HUES6 (cell line): ENCODE measurements around the gene ZFP64.
A peak's percentile ranks its signal among the peaks of the same experiment; 100 is the strongest.
"Not testable (repeated sequence)": the region's sequence is repeated elsewhere in the genome, so short reads cannot be mapped to it uniquely, and the experiment has no call there.

ENCODE experiments used
- H3K27ac ChIP-seq: 2 replicates; pipeline ENCODE4 v1.7.0; 2013; ENCODE audit warnings: low read depth, mild to moderate bottlenecking, low read length, inconsistent platforms
- H3K27me3 ChIP-seq: 2 replicates; pipeline ENCODE4 v1.6.1; 2013; ENCODE audit warnings: low read length; ENCODE audit not compliant: control insufficient read depth, insufficient read depth
- H3K36me3 ChIP-seq: 2 replicates; pipeline ENCODE4 v1.6.1; 2013; ENCODE audit warnings: low read length; ENCODE audit not compliant: control insufficient read depth, insufficient read depth
- H3K4me1 ChIP-seq: 2 replicates; pipeline ENCODE4 v1.6.1; 2013; ENCODE audit warnings: low read length; ENCODE audit not compliant: control insufficient read depth, insufficient read depth
- H3K4me3 ChIP-seq: 2 replicates; pipeline ENCODE4 v1.5.1; 2013; ENCODE audit warnings: low read depth, low read length
- H3K9ac ChIP-seq: one replicate; pipeline ENCODE4 v1.6.1; 2013; ENCODE audit warnings: mild to moderate bottlenecking, low read length
- H3K9me3 ChIP-seq: 2 replicates; pipeline ENCODE4 v1.6.1; 2013; ENCODE audit warnings: low read depth, low read length; ENCODE audit not compliant: control insufficient read depth, insufficient read depth

The ZFP64 gene

DNA sequence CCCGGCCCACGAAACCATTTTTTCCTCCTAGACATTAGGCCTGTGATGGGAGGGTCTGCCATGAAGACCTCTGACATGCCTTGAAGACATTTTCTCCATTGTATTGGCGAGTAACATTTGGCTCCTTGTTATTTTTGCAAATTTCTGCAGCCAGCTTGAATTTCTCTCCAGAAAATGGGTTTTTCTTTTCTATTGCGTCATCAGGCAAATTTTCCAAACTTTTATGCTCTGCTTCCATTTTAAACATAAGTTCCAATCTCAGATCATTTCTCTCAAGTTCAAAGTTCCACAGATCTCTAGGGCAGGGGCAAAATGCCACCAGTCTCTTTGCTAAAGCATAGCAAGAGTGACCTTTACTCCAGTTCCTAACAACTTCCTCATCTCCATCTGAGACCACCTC is 29.8 kb upstream of the ZFP64 start:
- H3K9ac ChIP-seq, H3K27me3 ChIP-seq, H3K4me3 ChIP-seq, H3K36me3 ChIP-seq, H3K4me1 ChIP-seq, H3K27ac ChIP-seq: not testable (repeated sequence)
- peaks cover 26% of the 10 kb centered on the region for H3K9me3 ChIP-seq

DNA sequence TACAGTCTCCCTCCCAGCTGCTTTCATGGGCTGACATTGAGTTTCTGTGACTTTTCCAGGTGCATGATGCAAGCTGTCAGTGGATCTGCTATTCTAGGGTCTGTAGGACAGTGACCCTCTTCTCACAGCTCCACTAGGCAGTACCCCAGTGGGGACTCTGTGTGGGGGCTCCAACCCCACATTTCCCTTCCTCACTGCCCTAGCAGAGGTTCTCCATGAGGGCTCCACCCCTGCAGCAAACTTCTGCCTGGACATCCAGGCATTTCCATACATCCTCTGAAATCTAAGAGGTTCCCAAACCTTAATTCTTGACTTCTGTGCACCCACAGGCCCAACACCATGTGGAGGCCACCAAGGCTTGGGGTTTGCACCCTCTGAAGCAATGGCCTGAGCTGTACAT is 29.3 kb upstream of the ZFP64 start:
- not testable (repeated sequence) for H3K9ac ChIP-seq, H3K27me3 ChIP-seq, H3K36me3 ChIP-seq, H3K4me1 ChIP-seq, H3K27ac ChIP-seq, H3K4me3 ChIP-seq
- peaks cover 26% of the 10 kb centered on the region for H3K9me3 ChIP-seq

DNA sequence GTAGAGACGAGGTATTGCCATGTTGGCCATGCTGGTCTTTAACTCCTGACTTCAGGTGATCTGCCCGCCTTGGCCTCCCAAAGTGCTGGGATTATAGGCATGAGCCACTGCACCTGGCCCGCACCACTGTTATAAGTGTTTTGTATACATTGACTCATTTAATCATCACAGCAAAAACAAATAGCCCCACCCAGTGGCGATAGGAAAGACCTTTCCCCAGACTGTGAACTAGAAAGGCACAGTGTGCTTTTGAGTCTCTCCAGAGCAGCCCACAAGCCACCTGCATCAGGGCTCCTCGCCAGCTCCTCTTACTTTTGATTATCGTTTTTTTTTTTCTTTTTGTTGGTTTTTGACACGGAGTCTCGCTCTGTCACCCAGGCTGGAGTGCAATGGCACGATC is 27.9 kb upstream of the ZFP64 start:
- H3K36me3 ChIP-seq = no peaks in the 10 kb centered on the region
- no peak overlapping the region for H3K27ac ChIP-seq

DNA sequence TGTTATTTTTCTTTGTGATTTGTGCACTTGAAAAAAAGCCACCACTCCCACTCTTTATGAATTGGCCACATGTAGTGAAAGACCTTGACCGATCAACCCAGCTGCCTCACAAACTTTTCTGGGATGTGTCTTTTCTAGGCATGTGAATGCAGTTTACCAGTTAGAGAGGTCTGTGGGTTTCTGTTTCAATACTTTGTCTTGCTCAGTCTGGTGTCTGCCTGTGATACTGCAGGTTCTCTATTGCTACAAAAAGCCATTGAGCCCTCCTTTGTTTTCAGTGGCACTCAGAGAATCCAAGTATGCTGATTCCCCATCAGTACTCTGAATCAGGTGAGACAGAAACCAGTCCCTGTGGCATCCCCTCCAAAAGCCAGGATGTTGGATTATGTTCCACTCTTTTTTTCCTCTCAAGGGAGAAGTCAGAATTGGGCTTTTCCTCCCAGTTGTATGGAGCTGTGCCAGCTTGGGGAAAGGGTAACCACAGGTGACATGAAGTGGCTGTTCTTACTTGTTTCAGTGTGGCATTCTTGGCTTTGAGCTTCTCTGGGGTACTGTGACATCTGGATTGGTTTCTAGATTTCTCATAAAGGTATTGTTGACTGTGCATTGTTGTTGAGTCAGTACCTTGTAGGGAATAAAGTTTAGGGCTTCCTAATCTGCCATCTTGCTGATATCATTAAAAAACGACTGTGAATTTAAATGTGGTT is 26.3 kb upstream of the ZFP64 start:
- H3K4me1 ChIP-seq = no peaks in the 10 kb centered on the region
- no peak overlapping the region for H3K9ac ChIP-seq
- no peaks in the 10 kb centered on the region for H3K27me3 ChIP-seq
- H3K36me3 ChIP-seq = no peaks in the 10 kb centered on the region
- H3K27ac ChIP-seq = no peak overlapping the region
- H3K9me3 ChIP-seq = peaks cover 41% of the 10 kb centered on the region
- H3K4me3 ChIP-seq = no peak overlapping the region

More for the DNA sequence above, 27.9 kb upstream of the ZFP64 start:
- H3K9ac ChIP-seq = no peak overlapping the region
- no peaks in the 10 kb centered on the region for H3K4me1 ChIP-seq
- peaks cover 26% of the 10 kb centered on the region for H3K9me3 ChIP-seq
- H3K4me3 ChIP-seq = no peak overlapping the region
- no peaks in the 10 kb centered on the region for H3K27me3 ChIP-seq

DNA sequence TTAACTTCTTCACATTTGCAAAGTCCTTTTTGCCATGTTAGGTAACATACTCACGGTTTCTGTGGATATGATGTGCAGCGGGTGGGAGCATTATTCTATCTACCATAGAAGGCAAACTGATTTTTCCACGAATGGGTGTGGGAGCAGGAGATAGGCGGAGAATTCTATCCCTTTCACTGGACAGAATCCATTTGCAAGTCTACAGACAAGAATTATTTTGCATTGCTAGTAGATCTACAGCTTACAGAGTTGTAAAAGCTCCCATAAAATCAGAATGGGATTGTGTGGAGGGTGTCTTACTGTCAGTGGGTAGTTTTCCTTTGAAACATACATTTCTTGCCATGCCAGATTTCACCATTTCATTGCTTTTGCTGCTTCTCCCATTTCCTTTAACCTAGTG is 22.4 kb upstream of the ZFP64 start:
- Histone ChIP-seq H3K9me3 (peaks cover 15% of the 10 kb centered on the region), H3K4me1 (peaks cover 13% of the 10 kb centered on the region), H3K4me3 (no peak overlapping the region), H3K27me3 (no peaks in the 10 kb centered on the region), H3K36me3 (no peaks in the 10 kb centered on the region), H3K27ac (no peak overlapping the region), H3K9ac (no peak overlapping the region)

DNA sequence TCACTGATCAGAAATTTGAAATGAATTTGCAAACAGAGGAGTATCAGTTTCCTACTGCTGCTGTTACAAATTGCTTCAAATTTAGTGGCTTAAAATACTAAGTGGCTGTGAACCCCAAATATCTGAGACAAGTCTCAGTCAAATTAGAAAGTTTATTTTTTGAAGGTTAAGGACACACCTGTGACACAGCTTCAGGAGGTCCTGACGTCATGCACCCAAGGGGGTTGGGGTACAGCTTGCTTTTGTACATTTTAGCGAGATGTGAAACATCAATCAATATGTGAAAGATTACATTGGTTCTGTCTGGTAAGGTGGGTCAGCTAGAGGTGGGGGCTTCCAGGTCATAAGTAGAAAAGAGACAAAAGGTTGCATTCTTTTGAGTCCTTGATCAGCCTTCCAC is 21.4 kb upstream of the ZFP64 start:
- H3K9me3 ChIP-seq = peaks cover 15% of the 10 kb centered on the region
- H3K36me3 ChIP-seq = no peaks in the 10 kb centered on the region
- no peaks in the 10 kb centered on the region for H3K27me3 ChIP-seq
- no peak overlapping the region for H3K9ac ChIP-seq
- H3K4me1 ChIP-seq = peaks cover 18% of the 10 kb centered on the region
- H3K4me3 ChIP-seq = no peak overlapping the region
- no peak overlapping the region for H3K27ac ChIP-seq

DNA sequence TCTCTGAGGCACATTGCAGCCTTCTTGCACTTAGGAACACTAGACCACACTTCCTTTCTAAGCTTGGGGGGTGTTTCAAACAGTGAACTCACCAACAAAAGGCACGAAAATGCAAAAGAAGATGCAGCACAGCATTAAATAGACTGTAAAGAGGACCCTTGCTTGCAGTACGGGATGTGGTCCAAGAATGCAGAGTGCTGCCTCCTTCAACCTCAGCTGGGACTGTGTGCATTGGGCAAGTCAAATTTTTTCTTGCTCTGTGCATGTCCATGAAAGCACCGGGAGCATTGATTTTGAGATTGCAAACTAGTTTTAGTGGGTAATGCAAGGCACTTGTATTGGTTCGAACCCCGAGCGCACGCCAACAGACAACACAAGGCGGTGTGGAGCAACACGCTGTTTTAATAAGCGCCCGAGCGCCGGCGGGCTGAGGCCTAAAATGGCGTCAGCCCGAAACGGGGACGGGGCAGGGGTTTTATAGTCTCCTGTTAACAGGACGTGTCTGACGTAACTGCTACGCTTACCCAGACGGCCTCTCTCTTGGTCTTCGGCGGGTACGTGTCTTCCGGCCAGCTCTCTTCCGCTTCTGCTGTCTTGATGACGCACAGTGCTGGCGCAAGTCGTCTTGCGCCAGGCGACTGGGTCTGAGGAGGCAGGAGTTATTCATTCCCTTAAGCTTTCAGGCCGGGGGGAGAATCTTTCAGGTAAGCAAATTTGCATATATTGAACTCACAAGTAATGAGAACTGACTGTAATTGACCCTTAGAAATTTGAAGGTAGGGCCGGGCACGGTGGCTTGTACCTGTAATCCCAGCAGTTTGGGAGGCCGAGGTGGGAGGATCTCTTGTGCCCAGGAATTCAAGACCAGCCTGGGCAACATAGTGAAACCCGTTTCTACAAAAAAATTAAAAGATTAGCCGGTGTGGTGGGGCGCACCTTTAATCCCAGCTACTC is 18.7 kb upstream of the ZFP64 start:
- Histone ChIP-seq H3K27ac (no peak overlapping the region), H3K4me1 (peaks cover 18% of the 10 kb centered on the region), H3K4me3 (no peak overlapping the region), H3K27me3 (no peaks in the 10 kb centered on the region), H3K9me3 (peaks cover 15% of the 10 kb centered on the region), H3K36me3 (no peaks in the 10 kb centered on the region), H3K9ac (no peak overlapping the region)

DNA sequence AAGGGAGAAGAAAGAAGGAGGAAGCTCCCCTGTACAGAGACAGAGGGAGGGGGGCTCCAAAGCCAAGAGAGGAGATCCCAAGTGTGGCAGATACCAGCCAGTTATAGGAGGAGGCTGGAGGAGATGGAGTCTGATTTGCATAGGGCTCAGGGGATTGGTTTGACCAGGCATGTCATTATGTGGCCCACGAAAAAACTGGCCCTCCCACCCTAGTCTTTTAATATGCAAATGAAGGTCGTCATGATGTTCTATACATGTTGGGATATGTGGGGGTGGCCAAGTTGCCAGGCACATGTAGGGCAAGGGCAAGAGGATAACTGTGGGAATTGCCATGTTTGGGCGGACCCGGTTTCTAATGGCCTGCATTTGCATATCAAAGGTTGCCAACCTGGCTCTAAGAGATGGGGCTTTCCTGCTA is 17.6 kb upstream of the ZFP64 start:
- H3K27me3 ChIP-seq = no peaks in the 10 kb centered on the region
- H3K9me3 ChIP-seq = peaks cover 13% of the 10 kb centered on the region

DNA sequence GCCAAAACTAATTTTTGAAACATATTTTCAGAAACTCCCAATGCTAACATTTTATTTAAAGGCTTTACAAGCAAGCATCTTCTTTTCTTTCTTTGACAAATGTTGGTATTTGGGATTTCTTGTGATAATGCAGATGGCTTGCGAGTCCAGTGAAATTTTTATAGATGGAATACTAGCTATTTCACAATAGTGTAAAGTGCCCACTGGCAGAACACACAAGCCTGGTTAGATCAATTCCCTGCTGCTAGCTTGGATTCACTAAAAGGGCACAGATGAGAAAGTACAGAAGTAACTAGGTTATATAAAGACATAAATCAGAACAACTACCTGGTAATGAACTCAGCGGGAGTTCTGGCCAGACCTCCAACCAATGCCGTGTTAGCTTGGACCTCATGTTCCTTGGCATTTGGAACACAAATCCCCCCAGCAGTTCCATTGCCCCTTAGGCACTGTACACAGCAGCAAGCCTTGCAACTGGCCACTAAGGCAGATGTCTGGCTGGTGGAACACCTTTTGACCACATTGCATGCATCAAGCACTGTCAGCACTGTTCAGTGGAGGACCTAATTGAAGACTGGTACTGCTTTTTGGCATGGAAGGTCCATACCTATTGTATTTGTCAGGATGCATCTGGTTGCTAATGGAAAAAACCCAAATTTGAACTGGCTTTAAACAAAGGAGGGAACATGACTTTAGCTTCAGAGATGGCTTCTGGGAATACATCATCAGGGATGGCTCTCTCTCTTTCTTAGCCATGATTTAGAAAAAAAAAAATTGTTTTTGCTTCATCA is 15.6 kb upstream of the ZFP64 start:
- Histone ChIP-seq H3K27ac (no peak overlapping the region), H3K4me1 (peaks cover 18% of the 10 kb centered on the region), H3K9me3 (no peaks in the 10 kb centered on the region), H3K9ac (no peak overlapping the region), H3K4me3 (no peak overlapping the region), H3K27me3 (no peaks in the 10 kb centered on the region), H3K36me3 (no peaks in the 10 kb centered on the region)

More for the DNA sequence above, 17.6 kb upstream of the ZFP64 start:
- Histone ChIP-seq H3K4me3 (peak overlapping the region; percentile 29), H3K9ac (no peak overlapping the region), H3K27ac (no peak overlapping the region), H3K4me1 (peaks cover 18% of the 10 kb centered on the region), H3K36me3 (no peaks in the 10 kb centered on the region)

DNA sequence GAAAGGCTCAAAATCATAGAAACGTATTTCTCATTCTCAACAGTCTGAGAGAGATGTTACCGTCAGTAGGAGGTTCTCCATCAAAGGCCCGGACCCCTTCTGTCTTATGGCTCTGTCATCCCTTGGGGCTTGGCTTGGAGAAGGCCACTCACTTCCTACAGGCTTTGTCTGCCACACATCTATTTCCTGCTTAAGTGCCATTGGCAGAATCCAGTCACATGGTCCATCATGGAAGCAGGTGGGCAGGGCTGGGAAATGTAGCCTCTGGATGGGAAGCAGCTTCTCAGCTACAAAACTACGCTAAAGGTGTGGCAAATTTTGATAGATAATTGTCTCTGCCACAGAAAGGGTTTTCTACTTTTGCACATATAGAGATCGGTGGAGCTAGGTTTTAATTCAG is 12.6 kb upstream of the ZFP64 start:
- no peaks in the 10 kb centered on the region for H3K27me3 ChIP-seq
- H3K9ac ChIP-seq = no peak overlapping the region
- H3K27ac ChIP-seq = no peak overlapping the region
- no peak overlapping the region for H3K4me3 ChIP-seq
- H3K36me3 ChIP-seq = no peaks in the 10 kb centered on the region
- peaks cover 6% of the 10 kb centered on the region for H3K4me1 ChIP-seq
- H3K9me3 ChIP-seq = no peaks in the 10 kb centered on the region
